ENCODE data around the gene SKAP1. TPM values are rescaled to one million over a fixed set of nuclear protein-coding genes. Genes with fewer than 3 reads are reported as not detected.

The SKAP1 gene
- polyA plus RNA-seq, 1 of the 3 experiments (the other 2 are of a cell fraction) = not detected

DNA sequence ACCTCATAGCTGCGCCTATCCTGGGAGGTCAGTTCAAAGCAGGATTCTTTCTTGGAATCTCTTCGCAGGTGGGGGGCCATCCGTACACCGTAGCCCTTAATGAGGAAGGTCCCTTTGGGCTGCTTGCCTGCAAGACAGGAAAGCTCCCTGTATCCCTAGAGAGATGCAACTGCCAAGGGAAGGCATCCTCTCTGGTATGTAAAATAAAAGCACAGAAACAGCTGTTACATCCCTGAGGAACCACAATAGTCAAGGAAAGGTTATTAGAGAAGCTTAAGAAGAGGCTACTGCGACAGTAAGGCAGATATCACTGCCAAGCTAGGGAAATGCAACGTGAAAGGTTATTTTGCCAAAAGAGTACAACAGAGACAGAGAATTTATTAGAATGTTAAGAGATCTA, 245.3 kb downstream of the SKAP1 start:
- ChIA-PET POLR2A (no interaction called here), CTCF (interaction anchor here (0.9 to 1.0 kb wide), 2 partner anchors 52 to 78 kb away, joined by 4 to 5 read pairs; no protein-coding TSS in a partner anchor)
- TF ChIP-seq RCOR1 (IDR thresholded peaks at IDR 0.05; ENCODE audit: low read length) (no peak), RXRA (IDR thresholded peaks at IDR 0.05; ENCODE audit: borderline replicate concordance, low read depth) (no peak), RFX5 (IDR thresholded peaks at IDR 0.05; ENCODE audit: low read length) (no peak)
- TF ChIP-seq, protein P1, sequence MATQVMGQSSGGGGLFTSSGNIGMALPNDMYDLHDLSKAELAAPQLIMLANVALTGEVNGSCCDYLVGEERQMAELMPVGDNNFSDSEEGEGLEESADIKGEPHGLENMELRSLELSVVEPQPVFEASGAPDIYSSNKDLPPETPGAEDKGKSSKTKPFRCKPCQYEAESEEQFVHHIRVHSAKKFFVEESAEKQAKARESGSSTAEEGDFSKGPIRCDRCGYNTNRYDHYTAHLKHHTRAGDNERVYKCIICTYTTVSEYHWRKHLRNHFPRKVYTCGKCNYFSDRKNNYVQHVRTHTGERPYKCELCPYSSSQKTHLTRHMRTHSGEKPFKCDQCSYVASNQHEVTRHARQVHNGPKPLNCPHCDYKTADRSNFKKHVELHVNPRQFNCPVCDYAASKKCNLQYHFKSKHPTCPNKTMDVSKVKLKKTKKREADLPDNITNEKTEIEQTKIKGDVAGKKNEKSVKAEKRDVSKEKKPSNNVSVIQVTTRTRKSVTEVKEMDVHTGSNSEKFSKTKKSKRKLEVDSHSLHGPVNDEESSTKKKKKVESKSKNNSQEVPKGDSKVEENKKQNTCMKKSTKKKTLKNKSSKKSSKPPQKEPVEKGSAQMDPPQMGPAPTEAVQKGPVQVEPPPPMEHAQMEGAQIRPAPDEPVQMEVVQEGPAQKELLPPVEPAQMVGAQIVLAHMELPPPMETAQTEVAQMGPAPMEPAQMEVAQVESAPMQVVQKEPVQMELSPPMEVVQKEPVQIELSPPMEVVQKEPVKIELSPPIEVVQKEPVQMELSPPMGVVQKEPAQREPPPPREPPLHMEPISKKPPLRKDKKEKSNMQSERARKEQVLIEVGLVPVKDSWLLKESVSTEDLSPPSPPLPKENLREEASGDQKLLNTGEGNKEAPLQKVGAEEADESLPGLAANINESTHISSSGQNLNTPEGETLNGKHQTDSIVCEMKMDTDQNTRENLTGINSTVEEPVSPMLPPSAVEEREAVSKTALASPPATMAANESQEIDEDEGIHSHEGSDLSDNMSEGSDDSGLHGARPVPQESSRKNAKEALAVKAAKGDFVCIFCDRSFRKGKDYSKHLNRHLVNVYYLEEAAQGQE (IDR thresholded peaks at IDR 0.05; ENCODE audit: low read depth, low read length) = no peak
- TF ChIP-seq, protein P2, sequence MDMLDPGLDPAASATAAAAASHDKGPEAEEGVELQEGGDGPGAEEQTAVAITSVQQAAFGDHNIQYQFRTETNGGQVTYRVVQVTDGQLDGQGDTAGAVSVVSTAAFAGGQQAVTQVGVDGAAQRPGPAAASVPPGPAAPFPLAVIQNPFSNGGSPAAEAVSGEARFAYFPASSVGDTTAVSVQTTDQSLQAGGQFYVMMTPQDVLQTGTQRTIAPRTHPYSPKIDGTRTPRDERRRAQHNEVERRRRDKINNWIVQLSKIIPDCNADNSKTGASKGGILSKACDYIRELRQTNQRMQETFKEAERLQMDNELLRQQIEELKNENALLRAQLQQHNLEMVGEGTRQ (IDR thresholded peaks at IDR 0.05; ENCODE audit: borderline replicate concordance, low read depth, low read length) = no peak
- H3K4me3 ChIP-seq (ENCODE audit: low read depth in 2 of 2, low read length in 1 of 2) = no peak overlapping the region
- H3K9me3 ChIP-seq = no peaks in the 10 kb centered on the region
- no peak for DNase-seq
- H3K4me1 ChIP-seq (ENCODE audit: control insufficient read depth in 1 of 2, insufficient read depth in 2 of 2, low read depth in 1 of 2, low read length in 1 of 2) = no peaks in the 10 kb centered on the region
- no peaks in the 10 kb centered on the region for H3K36me3 ChIP-seq (replicated peaks in 1 of 2; ENCODE audit: control insufficient read depth in 1 of 2, insufficient read depth in 2 of 2, low read length in 1 of 2)
- H3K79me2 ChIP-seq (ENCODE audit: insufficient read depth) = no peaks in the 10 kb centered on the region
- H3K9me2 ChIP-seq = no peaks in the 10 kb centered on the region
- no peaks in the 10 kb centered on the region for H4K20me1 ChIP-seq (ENCODE audit: insufficient read depth)
- H3K4me2 ChIP-seq = no peak overlapping the region
- peaks cover 72% of the 10 kb centered on the region for H3K27me3 ChIP-seq (ENCODE audit: insufficient read depth)
- WGBS (ENCODE audit: low lambda C conversion rate) = 11% methylated on average over 6 of the region's 6 CpGs
- no peak overlapping the region for H3K27ac ChIP-seq (ENCODE audit: low read depth in 2 of 2, low read length in 1 of 2)
- no peak overlapping the region for H3K9ac ChIP-seq
- H2AFZ ChIP-seq (ENCODE audit: low read depth) = no peak overlapping the region
- H3F3A ChIP-seq (replicated peaks; ENCODE audit: insufficient read depth) = no peaks in the 10 kb centered on the region

DNA sequence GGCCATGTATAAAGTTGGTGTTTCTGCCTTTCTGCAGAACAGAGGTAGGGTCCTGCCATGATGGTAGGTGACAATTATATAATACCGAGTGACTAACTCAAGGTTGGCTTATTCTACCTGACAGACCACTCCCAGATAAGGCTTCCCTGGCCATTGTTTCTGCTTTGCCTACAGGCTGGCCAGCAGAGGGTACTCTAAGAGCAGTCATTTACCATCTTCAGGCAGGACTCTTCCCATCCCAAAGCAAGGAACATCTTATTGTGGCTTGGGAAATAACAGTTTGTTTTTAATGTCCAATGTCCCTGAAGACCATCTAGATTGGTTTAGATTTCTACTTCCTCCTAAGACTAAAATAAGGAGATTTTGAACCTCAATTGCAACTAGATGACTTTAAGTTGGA, 248.4 kb downstream of the SKAP1 start:
- Histone ChIP-seq H3K9ac (no peak overlapping the region), H3K9me3 (no peaks in the 10 kb centered on the region), H3K4me1 (ENCODE audit: control insufficient read depth in 1 of 2, insufficient read depth in 2 of 2, low read depth in 1 of 2, low read length in 1 of 2) (no peaks in the 10 kb centered on the region), H2AFZ (ENCODE audit: low read depth) (no peak overlapping the region), H3K36me3 (replicated peaks in 1 of 2; ENCODE audit: control insufficient read depth in 1 of 2, insufficient read depth in 2 of 2, low read length in 1 of 2) (no peaks in the 10 kb centered on the region), H3K27me3 (ENCODE audit: insufficient read depth) (peaks cover 72% of the 10 kb centered on the region), H3K4me2 (no peak overlapping the region), H4K20me1 (ENCODE audit: insufficient read depth) (no peaks in the 10 kb centered on the region), H3K9me2 (no peaks in the 10 kb centered on the region), H3K27ac (ENCODE audit: low read depth in 2 of 2, low read length in 1 of 2) (no peak overlapping the region), H3F3A (replicated peaks; ENCODE audit: insufficient read depth) (no peaks in the 10 kb centered on the region), H3K79me2 (ENCODE audit: insufficient read depth) (no peaks in the 10 kb centered on the region), H3K4me3 (ENCODE audit: low read depth in 2 of 2, low read length in 1 of 2) (no peak overlapping the region)
- ChIA-PET CTCF (interaction anchor here (1.3 to 1.7 kb wide), 4 partner anchors 10 to 455 kb away, joined by 3 to 4 read pairs (median 4); no protein-coding TSS in a partner anchor), POLR2A (no interaction called here)
- peak; percentile 33; the same call in 1 of the 2 replicates for TF ChIP-seq RAD21 (IDR thresholded peaks at IDR 0.05; ENCODE audit: low read length)
- TF ChIP-seq, protein P3, sequence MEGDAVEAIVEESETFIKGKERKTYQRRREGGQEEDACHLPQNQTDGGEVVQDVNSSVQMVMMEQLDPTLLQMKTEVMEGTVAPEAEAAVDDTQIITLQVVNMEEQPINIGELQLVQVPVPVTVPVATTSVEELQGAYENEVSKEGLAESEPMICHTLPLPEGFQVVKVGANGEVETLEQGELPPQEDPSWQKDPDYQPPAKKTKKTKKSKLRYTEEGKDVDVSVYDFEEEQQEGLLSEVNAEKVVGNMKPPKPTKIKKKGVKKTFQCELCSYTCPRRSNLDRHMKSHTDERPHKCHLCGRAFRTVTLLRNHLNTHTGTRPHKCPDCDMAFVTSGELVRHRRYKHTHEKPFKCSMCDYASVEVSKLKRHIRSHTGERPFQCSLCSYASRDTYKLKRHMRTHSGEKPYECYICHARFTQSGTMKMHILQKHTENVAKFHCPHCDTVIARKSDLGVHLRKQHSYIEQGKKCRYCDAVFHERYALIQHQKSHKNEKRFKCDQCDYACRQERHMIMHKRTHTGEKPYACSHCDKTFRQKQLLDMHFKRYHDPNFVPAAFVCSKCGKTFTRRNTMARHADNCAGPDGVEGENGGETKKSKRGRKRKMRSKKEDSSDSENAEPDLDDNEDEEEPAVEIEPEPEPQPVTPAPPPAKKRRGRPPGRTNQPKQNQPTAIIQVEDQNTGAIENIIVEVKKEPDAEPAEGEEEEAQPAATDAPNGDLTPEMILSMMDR (IDR thresholded peaks at IDR 0.05) = peak; percentile 37; the same call in 1 of the 2 replicates
- TF ChIP-seq, protein P4, sequence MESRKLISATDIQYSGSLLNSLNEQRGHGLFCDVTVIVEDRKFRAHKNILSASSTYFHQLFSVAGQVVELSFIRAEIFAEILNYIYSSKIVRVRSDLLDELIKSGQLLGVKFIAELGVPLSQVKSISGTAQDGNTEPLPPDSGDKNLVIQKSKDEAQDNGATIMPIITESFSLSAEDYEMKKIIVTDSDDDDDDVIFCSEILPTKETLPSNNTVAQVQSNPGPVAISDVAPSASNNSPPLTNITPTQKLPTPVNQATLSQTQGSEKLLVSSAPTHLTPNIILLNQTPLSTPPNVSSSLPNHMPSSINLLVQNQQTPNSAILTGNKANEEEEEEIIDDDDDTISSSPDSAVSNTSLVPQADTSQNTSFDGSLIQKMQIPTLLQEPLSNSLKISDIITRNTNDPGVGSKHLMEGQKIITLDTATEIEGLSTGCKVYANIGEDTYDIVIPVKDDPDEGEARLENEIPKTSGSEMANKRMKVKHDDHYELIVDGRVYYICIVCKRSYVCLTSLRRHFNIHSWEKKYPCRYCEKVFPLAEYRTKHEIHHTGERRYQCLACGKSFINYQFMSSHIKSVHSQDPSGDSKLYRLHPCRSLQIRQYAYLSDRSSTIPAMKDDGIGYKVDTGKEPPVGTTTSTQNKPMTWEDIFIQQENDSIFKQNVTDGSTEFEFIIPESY (IDR thresholded peaks at IDR 0.05; ENCODE audit: borderline replicate concordance, low read depth) = no peak
- DNase-seq = no peak
- 4% methylated on average over 1 of the region's 1 CpG for WGBS (ENCODE audit: low lambda C conversion rate)

All from SK-N-SH (cell line).